GM19438 (cell line): ENCODE results near the gene ANKRD44.
"Not testable (repeated sequence)": the region's sequence is repeated elsewhere in the genome, so short reads cannot be mapped to it uniquely, and the experiment has no call there.

Experiments
- ATAC-seq: cut with Tn5 transposase; IDR thresholded peaks from one replicate; pipeline ENCODE4 v1.9.1; 2021; ENCODE audit warnings: low read depth; ENCODE audit not compliant: unreplicated experiment

Gene ANKRD44

GRCh38 chr2:197010200-197011020 is 300.2 kb downstream of the ANKRD44 start:
- no peak for ATAC-seq

GRCh38 chr2:197008741-197009341 is 301.7 kb downstream of the ANKRD44 start:
- not testable (repeated sequence) for ATAC-seq

GRCh38 chr2:197007716-197008628 is 302.6 kb downstream of the ANKRD44 start:
- no peak for ATAC-seq

- ATAC-seq = no peak
Measured at GRCh38 chr2:197001921-197002320, 308.7 kb downstream of the ANKRD44 start.

- ATAC-seq = no peak
Measured at GRCh38 chr2:196995757-196996314, 314.7 kb downstream of the ANKRD44 start.

GRCh38 chr2:196994764-196995163 is 315.8 kb downstream of the ANKRD44 start:
- ATAC-seq = no peak

GRCh38 chr2:196993617-196994016 is 317.0 kb downstream of the ANKRD44 start:
- no peak for ATAC-seq

GRCh38 chr2:196992466-196992865 is 318.1 kb downstream of the ANKRD44 start:
- no peak for ATAC-seq

GRCh38 chr2:196990788-196991461 is 319.7 kb downstream of the ANKRD44 start:
- ATAC-seq = no peak

- no peak for ATAC-seq
Measured at GRCh38 chr2:196990092-196990491, 320.5 kb downstream of the ANKRD44 start.

- ATAC-seq = no peak
Measured at GRCh38 chr2:196989496-196989895, 321.1 kb downstream of the ANKRD44 start.

- no peak for ATAC-seq
Measured at GRCh38 chr2:196988639-196989038, 321.9 kb downstream of the ANKRD44 start.

- ATAC-seq = no peak
Measured at GRCh38 chr2:196987649-196988364, 322.8 kb downstream of the ANKRD44 start.

GRCh38 chr2:196987298-196987648 is 323.3 kb downstream of the ANKRD44 start:
- no peak for ATAC-seq

- no peak for ATAC-seq
Measured at GRCh38 chr2:196985511-196986183, 324.9 kb downstream of the ANKRD44 start.

- no peak for ATAC-seq
Measured at GRCh38 chr2:196984903-196985302, 325.7 kb downstream of the ANKRD44 start.

- ATAC-seq = no peak
Measured at GRCh38 chr2:196983934-196984333, 326.6 kb downstream of the ANKRD44 start.

GRCh38 chr2:196980473-196980872 is 330.1 kb downstream of the ANKRD44 start:
- no peak for ATAC-seq

- ATAC-seq = no peak
Measured at GRCh38 chr2:196980001-196980400, 330.6 kb downstream of the ANKRD44 start.
